HG03139 (cell line): ENCODE measurements around the gene ACKR3.

Experiments used
- ATAC-seq: cut with Tn5 transposase; IDR thresholded peaks from one replicate; pipeline ENCODE4 v1.9.1; 2021; ENCODE audit not compliant: unreplicated experiment

ACKR3 gene

DNA sequence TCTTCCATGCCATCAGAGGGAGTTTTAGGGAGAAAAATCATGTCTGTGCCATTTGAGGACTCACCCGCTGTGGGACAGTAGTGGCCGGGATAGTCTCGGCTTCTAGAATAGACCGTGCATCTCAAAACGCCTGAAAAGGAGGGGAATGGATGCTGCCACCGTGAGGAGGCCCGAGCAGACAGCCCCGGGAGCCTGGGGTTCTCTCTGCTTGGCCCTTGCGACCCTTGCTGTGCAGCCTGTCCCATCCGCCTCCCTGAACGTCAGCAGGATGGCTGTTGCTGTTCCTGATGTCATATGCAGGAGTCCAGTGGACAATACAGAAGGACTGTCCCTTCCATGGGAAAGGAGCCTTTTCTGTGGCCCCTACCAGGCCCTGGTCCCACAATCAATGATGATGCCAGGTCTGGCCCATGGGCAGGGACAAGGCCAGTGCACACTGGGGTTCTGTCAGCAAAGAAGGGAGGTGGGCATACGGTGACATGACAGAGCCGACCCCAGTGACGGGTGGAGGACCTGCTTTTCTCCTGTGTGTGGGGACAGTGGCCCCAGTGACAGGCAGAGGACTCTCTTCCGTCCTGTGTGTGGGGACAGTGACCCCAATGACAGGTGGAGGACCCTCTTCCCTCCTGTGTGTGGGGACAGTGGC lies 58.8 kb downstream of the ACKR3 start:
- no peak for ATAC-seq

DNA sequence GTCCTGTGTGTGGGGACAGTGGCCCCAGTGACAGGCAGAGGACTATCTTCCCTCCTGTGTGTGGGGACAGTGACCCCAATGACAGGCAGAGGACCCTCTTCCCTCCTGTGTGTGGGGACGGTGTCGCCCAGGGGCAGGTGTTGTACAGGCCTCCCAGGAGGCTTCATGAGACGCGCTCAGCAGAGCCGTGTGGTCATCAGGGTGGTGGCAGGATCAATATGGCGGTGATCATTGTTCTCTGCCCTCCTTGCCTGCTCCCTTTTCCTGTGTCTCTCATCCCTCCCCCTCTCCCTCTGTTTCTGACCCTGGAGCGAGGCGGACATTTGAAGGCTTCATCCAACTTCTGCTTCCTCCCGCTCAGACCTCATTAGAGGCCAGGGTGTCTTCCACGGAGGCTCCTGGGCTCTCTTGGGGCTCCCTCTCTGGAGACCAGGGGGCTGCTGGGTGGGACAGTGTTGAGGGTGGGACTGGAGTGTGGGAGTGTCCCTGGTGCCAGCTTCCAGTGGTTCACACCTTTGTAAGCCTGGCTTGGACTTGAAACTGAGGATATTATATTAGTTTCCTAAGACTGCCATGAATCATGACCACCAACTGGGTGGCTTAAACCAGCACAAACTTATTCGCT lies 59.5 kb downstream of the ACKR3 start:
- ATAC-seq, result no peak

DNA sequence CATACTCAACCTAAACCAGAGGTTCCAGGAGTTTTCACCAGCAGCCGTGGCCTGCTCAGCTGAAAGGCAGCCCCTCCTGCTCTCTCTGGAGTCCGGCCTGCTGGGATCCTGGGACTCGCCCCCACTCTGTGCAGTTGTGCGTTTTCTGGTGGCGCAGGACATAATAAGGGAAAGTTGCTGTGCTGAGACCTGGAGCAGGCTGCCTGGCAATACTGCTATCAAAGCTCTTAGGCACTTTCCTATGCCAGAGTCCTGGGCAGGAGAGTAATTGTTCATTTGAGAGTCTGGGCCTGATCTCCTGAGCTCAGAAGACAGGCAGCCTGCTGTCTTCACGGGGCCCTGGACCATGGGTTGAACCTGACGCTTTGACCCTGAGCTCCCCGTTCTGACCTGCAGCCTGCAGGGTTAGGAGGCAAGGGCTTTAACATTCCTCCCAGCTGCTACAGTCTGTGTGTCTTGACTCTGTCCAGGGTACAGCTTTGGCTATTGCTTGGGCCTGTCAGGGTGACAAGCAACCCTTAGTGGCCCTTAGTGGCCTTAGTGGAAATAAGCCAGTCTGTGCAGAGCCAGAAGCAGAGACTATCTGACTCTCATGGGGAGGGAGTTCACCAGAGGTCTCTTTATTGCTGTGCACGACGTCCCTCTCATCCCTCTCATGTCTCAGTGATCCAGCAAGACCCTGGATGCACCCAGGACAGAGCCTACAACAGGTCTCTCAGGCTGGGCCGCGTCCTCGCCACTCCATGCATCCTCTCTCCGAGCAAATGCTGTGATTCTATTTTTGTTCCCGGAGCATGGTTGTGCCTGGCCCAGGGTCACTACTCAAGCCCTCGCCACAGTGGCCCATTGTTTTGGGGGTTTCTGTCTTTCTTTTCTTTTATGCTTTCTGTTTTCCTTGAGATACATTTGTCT lies 60.6 kb downstream of the ACKR3 start:
- ATAC-seq, result no peak

DNA sequence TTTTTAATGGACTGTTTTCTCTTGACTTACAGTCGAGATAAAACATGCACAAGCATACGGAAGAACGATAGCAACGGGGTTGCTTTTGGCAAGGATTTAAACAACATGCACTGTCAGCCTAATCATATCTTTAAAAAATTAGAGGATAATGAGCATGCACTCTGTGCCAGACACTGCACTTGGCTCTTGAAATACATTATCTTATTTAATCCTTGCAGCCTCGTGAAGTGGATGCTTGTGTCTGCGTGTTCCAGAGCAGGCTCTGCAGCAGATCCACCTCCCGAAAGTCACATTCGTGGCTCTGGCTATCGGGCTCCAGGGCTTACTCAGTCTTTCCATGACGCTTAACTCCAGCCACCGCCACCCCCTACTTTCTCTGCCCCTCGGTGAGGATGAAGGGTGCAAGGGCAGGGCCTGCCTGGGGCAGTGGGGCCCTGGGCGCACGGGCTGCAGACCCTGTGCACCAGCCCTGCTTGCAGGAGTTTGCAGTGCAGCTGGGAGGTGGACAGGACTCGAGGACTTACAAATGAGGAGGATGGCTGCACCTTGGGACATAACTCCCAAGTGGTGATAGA lies 61.7 kb downstream of the ACKR3 start:
- no peak for ATAC-seq

DNA sequence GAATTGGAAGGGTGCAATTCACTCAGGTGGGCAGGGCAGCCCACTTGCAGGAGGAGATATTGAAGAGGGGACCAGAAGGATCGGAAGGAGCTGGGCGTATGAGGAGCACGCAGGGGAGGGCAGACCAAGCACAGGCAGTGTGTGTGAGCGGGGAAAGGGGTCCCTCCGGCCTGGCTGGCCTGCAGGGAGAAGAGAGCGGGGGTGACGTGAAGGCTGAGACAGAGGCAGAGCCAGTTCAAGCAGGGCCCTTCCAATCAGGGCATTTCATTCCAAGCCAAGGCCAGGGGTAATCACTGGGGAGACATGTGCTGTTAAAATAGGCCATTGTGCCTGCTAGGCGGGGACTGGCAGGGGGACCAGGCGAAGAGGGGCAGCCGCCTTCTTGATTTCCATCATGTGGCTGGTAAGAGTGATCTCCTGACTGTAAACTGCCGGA lies 62.2 kb downstream of the ACKR3 start:
- no peak for ATAC-seq
